ENCODE data around the gene ZNF346.

ZNF346 gene

GRCh38 chr5:177087398-177088005 lies 65.0 kb downstream of the ZNF346 start:
- no peak for DNase-seq (ENCODE audit: low spot score)
- Histone ChIP-seq H3K4me3 (ENCODE audit: severe bottlenecking) (peak overlapping the region; percentile 35), H3K27ac (ENCODE audit: poor library complexity, severe bottlenecking) (no peak overlapping the region), H3K36me3 (ENCODE audit: low read depth) (no peaks in the 10 kb centered on the region), H3K9me3 (ENCODE audit: severe bottlenecking) (no peaks in the 10 kb centered on the region), H3K4me1 (ENCODE audit: insufficient read depth, poor library complexity, severe bottlenecking) (no peaks in the 10 kb centered on the region), H3K27me3 (ENCODE audit: insufficient read depth, poor library complexity, severe bottlenecking) (no peaks in the 10 kb centered on the region)
- no peak for ATAC-seq (ENCODE audit: low read depth)
- TF ChIP-seq, protein P1, sequence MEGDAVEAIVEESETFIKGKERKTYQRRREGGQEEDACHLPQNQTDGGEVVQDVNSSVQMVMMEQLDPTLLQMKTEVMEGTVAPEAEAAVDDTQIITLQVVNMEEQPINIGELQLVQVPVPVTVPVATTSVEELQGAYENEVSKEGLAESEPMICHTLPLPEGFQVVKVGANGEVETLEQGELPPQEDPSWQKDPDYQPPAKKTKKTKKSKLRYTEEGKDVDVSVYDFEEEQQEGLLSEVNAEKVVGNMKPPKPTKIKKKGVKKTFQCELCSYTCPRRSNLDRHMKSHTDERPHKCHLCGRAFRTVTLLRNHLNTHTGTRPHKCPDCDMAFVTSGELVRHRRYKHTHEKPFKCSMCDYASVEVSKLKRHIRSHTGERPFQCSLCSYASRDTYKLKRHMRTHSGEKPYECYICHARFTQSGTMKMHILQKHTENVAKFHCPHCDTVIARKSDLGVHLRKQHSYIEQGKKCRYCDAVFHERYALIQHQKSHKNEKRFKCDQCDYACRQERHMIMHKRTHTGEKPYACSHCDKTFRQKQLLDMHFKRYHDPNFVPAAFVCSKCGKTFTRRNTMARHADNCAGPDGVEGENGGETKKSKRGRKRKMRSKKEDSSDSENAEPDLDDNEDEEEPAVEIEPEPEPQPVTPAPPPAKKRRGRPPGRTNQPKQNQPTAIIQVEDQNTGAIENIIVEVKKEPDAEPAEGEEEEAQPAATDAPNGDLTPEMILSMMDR (IDR thresholded peaks at IDR 0.05; ENCODE audit: poor library complexity, severe bottlenecking), result no peak

DNA sequence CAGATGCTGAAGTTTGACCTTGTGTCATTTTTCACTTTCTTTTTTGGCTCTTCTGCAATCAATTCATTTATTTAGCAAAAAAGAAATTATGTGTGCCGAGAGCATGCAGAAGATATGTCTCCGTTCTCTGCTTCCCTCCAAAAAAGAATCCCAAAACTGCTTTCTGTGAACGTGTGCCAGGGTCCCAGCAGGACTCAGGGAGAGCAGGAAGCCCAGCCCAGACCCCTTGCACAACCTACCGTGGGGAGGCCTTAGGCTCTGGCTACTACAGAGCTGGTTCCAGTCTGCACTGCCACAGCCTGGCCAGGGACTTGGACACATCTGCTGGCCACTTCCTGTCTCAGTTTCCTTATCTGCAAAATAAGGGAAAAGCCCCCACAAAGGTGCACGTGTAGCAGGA lies 66.6 kb downstream of the ZNF346 start:
- Histone ChIP-seq H3K36me3 (ENCODE audit: low read depth) (no peaks in the 10 kb centered on the region), H3K4me3 (ENCODE audit: severe bottlenecking) (no peak overlapping the region), H3K4me1 (ENCODE audit: insufficient read depth, poor library complexity, severe bottlenecking) (no peaks in the 10 kb centered on the region), H3K9me3 (ENCODE audit: severe bottlenecking) (no peaks in the 10 kb centered on the region), H3K27ac (ENCODE audit: poor library complexity, severe bottlenecking) (no peak overlapping the region), H3K27me3 (ENCODE audit: insufficient read depth, poor library complexity, severe bottlenecking) (no peaks in the 10 kb centered on the region)
- TF ChIP-seq, protein P1 (IDR thresholded peaks at IDR 0.05; ENCODE audit: poor library complexity, severe bottlenecking), result no peak
- DNase-seq (ENCODE audit: low spot score) (no peak), ATAC-seq (ENCODE audit: low read depth) (no peak)

GRCh38 chr5:177089825-177090641 lies 67.5 kb downstream of the ZNF346 start:
- Histone ChIP-seq H3K27me3 (ENCODE audit: insufficient read depth, poor library complexity, severe bottlenecking) (no peaks in the 10 kb centered on the region), H3K36me3 (ENCODE audit: low read depth) (no peaks in the 10 kb centered on the region), H3K9me3 (ENCODE audit: severe bottlenecking) (no peaks in the 10 kb centered on the region), H3K4me1 (ENCODE audit: insufficient read depth, poor library complexity, severe bottlenecking) (no peaks in the 10 kb centered on the region), H3K4me3 (ENCODE audit: severe bottlenecking) (no peak overlapping the region), H3K27ac (ENCODE audit: poor library complexity, severe bottlenecking) (no peak overlapping the region)
- no peak for ATAC-seq (ENCODE audit: low read depth)
- DNase-seq (ENCODE audit: low spot score), result no peak
- TF ChIP-seq, protein P1 (IDR thresholded peaks at IDR 0.05; ENCODE audit: poor library complexity, severe bottlenecking), result no peak

- Histone ChIP-seq H3K27ac (ENCODE audit: poor library complexity, severe bottlenecking) (no peak overlapping the region), H3K27me3 (ENCODE audit: insufficient read depth, poor library complexity, severe bottlenecking) (no peaks in the 10 kb centered on the region), H3K36me3 (ENCODE audit: low read depth) (no peaks in the 10 kb centered on the region), H3K4me1 (ENCODE audit: insufficient read depth, poor library complexity, severe bottlenecking) (no peaks in the 10 kb centered on the region), H3K4me3 (ENCODE audit: severe bottlenecking) (no peak overlapping the region), H3K9me3 (ENCODE audit: severe bottlenecking) (no peaks in the 10 kb centered on the region)
- DNase-seq (ENCODE audit: low spot score), result no peak
- no peak for ATAC-seq (ENCODE audit: low read depth)
- TF ChIP-seq, protein P1 (IDR thresholded peaks at IDR 0.05; ENCODE audit: poor library complexity, severe bottlenecking), result no peak
Observed at GRCh38 chr5:177090813-177091212, 68.3 kb downstream of the ZNF346 start.

DNA sequence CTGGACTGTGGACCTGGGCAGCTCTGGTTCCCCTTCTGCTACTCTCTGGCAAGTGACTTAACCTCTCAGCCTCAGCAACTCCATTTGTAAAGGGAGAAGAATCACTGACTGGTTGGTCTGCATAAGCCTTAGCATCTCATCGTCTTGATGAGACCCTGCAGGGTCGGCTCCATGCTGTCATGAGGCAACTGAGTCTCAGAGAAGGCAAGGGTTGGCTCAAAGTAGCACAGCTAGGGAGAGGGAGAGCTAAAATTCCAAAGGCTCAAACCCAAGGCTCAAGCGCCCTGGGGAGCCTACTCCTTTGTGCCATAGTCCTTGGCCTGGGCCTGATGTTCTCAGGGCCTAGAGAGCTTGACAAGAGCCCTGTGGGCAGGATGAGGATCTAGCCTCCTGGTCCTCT lies 68.7 kb downstream of the ZNF346 start:
- no peaks in the 10 kb centered on the region for H3K9me3 ChIP-seq (ENCODE audit: severe bottlenecking)
- TF ChIP-seq, protein P1 (IDR thresholded peaks at IDR 0.05; ENCODE audit: poor library complexity, severe bottlenecking), result no peak
- no peaks in the 10 kb centered on the region for H3K27me3 ChIP-seq (ENCODE audit: insufficient read depth, poor library complexity, severe bottlenecking)
- H3K4me3 ChIP-seq (ENCODE audit: severe bottlenecking), result no peak overlapping the region
- no peaks in the 10 kb centered on the region for H3K36me3 ChIP-seq (ENCODE audit: low read depth)
- no peaks in the 10 kb centered on the region for H3K4me1 ChIP-seq (ENCODE audit: insufficient read depth, poor library complexity, severe bottlenecking)
- DNase-seq (ENCODE audit: low spot score), result no peak
- ATAC-seq (ENCODE audit: low read depth), result no peak
- no peak overlapping the region for H3K27ac ChIP-seq (ENCODE audit: poor library complexity, severe bottlenecking)

All from RWPE2 (cell line).